ENCODE measurements around the gene DPH6.
"Not testable (repeated sequence)": the region's sequence is repeated elsewhere in the genome, so short reads cannot be mapped to it uniquely, and the experiment has no call there.

The DPH6 gene, protein sequence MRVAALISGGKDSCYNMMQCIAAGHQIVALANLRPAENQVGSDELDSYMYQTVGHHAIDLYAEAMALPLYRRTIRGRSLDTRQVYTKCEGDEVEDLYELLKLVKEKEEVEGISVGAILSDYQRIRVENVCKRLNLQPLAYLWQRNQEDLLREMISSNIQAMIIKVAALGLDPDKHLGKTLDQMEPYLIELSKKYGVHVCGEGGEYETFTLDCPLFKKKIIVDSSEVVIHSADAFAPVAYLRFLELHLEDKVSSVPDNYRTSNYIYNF

DNA sequence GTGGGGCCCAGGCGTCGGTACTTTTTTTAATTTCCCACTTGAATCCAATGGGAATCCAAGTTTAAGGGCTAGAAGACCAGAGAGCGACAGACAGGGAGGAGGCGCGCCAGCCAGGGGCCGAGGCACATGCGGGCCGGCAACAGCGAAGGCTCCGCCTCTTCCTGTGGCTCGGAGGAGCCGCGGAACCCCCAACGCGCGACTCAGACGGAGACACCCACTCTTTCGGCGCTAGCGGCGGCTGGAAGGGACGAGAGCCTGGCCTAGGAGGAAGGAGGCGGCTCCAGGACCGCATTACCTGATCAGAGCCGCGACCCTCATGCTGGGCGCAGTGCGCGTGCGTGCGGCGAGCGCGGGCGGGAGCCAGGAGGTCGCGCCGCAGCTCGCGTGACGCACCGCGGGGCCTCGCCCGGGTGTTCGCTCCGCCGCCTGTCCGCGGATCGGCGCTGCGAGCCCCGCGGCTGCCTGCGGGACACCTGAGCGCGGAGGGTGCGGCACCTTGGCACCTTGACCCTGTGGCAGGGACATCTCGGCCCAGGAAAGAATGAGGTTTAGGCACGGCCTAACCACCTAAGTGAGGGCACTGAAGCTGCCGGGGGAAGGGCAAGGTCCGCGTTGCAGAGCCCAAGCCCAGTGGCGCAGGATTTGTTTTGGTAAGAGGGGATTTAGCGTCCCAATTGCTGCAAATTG, at the start of gene DPH6:
Gene DPH6 (minus strand): TSS at position 342 of the 687 bp plus-strand sequence. CDS start 24 bp downstream, at position 318.
- peak; percentile 67 for DNase-seq (ENCODE audit: low read depth)

DNA sequence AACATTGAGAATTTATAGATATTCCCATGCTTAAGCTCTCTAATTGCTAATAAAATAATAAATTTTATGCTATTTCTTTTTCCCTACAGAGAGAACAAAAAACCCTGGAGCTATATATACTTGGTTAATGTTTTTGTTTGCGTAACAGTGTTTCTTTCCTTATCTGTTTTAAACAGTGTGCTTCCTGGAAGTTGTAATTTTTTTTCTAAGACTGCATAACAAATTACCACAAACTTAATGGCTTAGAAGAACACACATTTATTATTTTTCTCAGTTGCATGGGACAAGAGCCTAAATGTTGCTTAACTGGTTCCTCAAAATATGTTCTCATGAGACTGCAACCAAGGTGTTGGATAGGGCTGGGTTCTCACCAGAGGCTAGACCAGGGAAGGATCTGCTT, 49.7 kb upstream of the DPH6 start:
- no peak for DNase-seq (ENCODE audit: low read depth)

DNA sequence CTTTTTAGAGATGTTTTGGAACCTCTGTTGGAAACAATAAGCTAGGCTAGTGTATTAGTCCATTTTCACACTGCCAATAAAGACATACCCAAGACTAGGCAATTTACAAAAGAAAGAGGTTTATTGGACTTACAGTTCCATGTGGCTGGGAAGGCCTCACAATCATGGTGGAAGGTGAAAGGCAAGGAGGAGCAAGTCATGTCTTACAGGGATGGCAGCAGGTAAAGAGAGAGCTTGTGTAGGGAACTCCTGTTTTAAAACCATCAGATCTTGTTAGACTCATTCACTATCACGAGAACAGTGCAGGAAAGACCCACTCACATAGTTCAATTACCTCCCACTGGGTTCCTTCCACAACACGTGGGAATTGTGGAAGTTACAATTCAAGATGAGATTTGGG, 46.0 kb upstream of the DPH6 start:
- not testable (repeated sequence) for DNase-seq (ENCODE audit: low read depth)

DNA sequence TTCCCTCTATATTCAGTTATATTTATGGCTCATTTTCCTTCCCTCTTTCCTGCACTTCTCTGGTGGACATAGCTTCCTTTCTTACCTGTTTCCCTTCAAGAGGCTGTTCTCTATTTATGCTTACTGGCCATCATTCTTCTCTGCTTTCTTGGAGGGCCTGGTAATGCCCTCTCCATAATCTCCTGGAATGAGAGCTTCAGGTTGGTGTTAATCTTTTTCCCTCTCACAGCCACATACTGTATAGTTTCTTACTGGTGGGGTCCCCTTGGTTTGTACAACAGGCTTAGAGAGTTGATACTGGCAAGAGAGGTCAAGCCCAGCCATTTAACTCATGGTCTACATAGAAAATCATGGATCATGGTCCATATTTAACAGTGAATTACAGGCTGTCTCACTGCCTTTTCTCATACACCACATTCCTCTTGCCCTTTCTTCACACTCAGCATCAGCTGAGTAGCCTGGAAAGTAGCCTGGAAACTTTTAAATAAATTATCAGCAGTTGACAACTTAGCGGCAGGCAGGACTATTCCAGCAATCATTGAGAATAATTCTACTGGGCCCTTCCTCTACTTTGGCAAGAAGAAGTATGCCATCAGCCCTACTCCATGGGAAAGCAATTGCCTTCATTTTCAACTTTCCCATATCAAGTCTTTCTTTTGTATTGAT, 38.0 kb upstream of the DPH6 start:
- DNase-seq (ENCODE audit: low read depth): no peak

DNA sequence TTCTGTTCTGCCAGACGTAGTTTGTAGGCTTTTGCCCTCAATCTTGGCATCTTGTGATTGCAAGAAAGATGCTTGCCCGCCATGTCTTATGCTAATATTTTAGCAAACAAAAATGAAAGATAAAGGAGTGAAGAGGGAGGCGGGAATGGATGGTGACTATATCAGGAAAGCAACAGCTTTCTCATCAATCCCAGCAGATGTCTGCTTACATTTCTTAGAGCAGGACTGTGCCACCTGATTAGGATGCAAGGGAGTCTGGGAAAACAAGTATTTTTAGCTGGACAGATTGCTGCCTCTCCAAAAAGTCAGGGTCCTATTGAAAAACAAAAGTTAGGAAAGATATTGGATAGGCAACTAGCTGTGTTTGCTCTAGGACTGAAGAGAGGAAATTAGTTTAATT, 34.6 kb upstream of the DPH6 start:
- no peak for DNase-seq (ENCODE audit: low read depth)

DNA sequence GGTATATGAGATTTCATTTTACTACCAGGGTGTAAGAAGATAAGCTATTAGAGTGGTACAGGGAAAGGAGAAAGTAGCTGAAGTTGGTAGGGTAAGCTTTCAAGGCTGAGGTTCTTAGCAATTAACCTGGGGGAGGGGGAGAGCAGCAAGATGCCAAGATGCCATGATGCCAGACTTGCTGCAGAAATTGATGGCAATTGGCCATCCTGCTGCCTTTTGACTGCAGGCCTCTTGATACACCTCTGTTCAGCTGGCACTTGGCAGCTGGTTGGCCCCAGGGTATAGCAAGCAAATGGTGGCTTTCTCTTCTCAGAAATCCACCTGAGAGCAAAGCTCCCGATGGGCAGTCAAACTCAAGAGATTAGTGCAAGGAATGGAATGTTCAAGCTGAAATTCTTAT, 21.4 kb upstream of the DPH6 start:
- no peak for DNase-seq (ENCODE audit: low read depth)

DNA sequence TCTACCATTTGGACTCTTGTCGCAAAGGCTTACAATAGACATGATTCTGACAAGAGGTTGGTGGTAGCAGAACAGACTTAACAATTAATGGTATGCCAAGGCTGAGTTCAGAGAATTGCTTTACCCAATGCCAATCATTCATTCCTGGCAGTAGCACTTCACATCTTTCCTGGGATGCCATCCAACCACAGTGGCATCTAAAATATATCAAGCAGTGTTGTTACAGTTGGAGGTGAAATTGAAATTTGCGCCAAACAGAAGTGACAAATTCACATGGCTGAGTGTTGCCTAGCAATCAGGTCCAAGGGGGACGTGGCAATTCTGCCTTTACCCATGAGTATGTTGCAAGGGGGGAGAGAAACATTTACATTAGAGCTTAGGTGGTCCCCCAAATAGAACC, 21.0 kb upstream of the DPH6 start:
- DNase-seq (ENCODE audit: low read depth): no peak

DNA sequence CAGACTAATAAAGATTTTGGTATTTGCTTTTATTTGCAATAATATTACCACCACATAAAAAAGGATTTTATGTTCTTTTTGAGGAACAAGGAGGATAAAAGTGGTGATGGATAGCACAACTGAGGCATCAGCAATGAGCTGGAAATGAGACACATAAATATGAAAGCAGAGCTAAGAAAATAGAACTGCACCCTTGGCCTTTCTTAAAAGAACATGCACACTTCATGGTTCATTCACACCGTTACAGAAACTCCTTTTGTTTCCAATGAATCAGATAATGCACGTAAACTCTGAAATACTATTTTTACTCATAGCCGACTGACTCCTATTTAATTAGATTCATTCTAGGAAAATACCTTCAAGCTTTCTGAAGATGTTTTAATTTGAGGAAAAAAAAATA, 19.9 kb upstream of the DPH6 start:
- DNase-seq (ENCODE audit: low read depth): no peak

DNA sequence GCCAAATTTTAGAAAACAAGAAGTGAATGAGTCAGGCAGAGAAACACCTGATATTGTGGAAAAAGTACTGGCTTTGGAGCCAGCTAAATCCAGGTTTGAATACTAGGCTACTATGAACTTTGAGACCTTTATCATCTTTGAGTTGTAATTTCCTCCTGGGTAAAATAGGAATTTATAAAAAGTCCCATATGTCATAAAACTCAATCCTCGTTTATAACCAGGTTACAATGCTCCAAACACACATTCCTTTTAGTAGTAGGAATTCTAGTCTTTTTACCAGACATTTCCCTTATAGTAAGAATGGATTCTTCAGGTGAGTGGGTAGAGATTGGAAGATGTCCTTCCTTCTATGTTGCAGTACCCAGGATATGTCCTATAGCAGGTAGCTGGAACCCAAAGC, 16.7 kb upstream of the DPH6 start:
- no peak for DNase-seq (ENCODE audit: low read depth)

DNA sequence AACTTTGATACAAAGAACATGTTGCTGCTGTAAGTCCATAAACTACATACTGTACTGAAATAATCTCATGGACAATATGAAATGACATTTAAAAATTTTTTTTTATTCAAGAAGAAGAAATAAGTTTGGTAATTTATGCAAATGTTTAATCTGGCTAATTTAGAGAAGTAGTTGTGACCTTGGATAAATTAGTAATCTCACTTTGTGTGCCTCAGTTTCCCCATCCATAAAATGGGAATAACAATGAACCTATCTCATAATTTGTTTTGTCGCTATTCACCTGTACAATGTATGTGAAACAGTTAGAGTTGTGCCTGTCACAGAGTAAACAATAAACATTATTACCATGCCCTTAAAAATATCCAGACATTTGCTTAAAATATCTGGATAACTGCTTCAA, 15.3 kb upstream of the DPH6 start:
- DNase-seq (ENCODE audit: low read depth): no peak

DNA sequence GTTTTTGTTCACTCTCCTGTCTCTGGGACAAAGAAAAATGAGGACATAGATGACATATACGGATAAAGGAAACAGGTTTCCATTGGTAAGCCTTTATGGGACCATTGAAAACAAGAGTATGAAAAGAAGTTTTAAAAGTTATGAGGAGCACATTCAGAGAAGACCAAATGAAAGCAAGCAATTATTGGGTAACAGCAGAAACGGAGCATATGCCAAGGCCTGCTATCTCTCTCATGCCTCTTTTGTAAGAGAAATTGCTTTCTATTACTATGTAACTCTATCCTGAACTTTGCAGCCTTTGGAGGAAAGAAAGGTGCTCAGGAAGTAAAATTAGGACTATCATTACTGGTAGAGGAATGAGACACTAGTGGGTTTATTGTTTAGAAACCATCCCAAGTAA, 14.9 kb upstream of the DPH6 start:
- DNase-seq (ENCODE audit: low read depth): no peak

DNA sequence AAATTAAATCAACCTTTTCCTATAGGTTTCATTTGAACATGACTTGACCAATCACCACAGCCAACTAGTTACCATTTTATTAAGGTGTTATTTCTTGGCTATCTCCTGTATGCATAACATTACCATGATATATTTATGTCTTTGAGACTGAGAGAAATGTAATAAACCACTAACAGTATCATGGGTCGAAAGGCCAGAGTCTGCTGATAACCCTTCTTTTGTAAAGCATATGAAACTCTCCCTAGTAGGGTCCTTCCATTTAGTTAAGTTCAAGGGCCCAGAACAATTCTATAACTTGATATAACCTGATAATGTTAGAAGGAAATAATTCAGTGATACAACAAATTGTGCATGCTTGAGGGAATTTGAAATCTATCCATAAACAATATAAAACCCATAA, 14.3 kb upstream of the DPH6 start:
- DNase-seq (ENCODE audit: low read depth): no peak

DNA sequence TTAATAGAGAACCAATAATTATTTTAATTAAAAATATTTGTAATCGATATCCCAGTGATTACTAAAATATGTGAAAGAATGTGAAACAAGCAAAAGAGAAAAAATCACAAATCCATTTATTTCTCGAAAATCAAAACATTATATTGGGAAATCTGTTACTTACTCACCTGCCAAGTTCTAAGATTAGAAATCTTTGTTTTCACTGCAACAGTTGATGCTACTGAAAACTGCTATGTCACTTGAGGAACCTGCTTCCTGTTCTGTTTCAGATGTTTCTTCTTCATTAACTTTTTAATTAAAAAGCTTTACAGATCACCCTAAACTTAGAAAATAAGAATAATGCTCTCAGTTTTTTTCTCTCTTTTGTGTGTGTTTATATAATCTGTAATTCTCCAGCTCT, 13.7 kb upstream of the DPH6 start:
- DNase-seq (ENCODE audit: low read depth): no peak

DNA sequence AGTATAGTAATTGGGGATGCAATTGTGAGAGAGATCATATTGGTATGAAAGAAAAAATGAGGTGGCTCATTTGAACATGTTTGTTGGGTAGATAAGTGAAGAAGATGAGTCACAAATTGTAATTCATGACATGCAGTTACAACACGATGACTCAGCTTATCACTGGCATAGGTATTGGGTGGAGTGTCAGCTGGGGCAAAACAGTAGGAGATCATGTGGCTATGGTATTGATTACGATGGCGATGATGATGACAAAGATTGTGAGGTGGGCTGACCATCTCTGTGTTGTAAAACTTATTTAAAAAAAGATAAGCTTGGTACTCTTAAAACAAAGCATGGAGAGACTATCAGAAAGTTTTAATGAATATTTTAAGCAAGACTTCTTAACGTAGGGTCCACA, 11.6 kb upstream of the DPH6 start:
- peak; percentile 77 for DNase-seq (ENCODE audit: low read depth)

DNA sequence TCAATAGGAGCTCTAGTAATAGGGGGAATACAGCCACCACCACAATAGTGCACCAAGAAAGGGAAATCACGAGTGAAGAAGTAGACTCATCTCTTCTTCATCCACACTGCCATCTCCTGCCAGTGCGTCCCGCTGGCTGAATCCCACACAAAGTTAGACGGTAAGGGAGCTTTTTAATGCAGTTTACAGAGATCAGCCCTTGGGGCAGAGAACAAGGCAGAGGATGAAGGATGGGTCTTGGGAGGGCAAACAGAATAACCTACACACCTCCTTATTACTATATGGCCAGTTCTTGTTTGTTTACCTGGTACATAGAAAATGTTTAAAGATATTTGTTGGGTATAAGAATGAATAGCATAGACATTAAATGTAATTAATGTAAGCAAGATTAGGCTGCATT, 11.0 kb upstream of the DPH6 start:
- no peak for DNase-seq (ENCODE audit: low read depth)

DNA sequence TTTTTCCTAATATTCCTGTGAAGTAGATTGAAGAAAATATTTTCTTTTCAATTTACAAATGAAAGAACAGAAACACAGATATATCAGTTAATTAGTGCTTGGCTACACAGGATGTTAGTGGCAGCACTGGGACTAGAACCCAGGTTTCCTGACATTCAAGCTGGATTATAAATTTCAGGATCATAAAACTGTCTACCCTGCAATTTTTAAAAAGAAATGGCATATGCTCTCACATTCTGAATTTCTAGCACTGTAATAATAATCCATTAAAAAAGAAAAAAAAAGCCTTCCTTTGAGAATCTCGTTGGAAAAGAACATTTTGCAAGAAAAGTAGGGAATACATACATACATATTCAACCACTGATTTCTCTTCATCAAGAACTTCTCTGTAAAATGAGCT, 9.3 kb upstream of the DPH6 start:
- no peak for DNase-seq (ENCODE audit: low read depth)

DNA sequence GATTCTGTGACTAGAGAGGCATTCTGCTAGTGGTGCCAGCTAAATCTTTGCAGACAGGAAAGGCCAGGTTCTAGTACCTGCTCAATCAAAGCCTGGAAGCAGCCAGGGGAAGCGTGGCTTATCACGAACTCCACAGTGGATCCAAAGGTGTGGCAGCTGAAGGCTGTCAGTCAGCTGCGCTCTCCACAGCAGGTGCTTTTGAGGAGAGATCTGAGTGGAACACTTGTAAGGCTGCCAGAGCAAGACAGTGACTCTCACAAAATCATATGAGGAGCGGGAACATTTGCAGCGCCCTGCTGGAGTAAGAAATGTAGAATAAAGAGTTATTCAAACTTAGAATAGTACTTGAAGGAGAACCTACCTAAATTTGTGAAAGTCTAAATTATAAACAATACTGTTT, 5.0 kb upstream of the DPH6 start:
- DNase-seq (ENCODE audit: low read depth): no peak

DNA sequence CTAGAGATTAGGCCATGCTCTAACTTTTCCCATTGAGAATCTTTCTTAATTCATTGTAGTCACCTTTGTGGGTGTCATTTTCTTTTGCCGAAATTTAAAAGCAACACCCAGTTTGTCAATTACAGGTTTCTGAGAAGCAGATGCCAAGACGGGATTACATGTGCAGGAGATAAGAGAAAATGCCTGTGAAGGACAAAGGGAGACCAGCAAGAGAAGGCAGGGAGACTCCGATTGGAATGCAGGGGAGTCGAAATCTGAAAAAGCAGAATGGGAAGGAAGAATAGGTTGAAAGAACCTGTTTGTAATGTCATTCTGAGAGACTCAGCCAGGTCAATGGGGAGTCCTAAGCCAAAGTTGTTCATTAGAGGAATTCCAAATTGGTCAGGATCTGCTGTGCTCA, 3.6 kb upstream of the DPH6 start:
- no peak for DNase-seq (ENCODE audit: low read depth)

DNA sequence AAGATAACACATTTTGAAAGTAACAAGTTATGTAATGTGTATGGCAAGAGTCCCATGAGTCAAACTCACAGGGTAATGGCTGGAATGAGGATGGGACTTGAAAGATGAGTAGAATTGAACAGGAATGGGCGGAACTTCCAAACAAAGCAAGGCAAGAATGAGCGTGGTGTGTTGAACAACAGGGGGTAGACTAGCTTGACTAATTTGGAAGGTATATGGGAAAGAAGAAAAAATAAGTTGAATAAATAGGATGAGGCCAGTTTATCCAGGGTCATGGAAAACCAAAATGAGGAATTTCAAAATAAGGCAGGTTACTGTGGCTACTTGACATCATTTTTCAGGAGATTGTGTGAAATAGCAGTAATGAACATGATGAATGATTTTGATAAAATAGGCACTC, 2.5 kb upstream of the DPH6 start:
- DNase-seq (ENCODE audit: low read depth): no peak

DNA sequence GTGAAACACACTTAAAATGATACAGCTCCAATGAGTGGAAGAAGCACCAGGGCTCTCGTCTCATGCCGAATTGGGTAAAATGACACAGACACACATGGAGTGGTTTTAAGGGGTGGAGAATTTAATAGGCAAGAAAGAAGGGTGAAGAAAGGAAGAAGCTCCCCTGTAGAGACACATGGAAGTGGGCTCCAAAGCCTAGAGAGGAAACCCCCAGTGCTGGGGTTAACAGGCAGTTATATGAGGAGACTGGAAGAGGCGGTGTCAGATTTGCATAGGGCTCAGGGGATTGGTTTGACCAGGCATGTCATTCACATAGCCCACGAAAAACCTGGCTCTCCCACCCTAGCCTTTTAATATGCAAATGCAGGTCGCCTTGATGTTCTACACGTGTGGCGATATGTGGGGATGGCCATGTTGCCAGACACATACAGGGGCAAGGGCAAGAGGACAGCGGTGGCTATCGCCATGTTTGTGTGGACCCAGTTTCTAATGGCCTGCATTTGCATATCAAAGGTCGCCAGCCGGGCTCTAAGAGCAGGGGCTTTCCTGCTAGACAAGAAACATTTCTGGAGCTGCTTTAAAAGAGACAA, 1.9 kb upstream of the DPH6 start:
- DNase-seq (ENCODE audit: low read depth): no peak

DNA sequence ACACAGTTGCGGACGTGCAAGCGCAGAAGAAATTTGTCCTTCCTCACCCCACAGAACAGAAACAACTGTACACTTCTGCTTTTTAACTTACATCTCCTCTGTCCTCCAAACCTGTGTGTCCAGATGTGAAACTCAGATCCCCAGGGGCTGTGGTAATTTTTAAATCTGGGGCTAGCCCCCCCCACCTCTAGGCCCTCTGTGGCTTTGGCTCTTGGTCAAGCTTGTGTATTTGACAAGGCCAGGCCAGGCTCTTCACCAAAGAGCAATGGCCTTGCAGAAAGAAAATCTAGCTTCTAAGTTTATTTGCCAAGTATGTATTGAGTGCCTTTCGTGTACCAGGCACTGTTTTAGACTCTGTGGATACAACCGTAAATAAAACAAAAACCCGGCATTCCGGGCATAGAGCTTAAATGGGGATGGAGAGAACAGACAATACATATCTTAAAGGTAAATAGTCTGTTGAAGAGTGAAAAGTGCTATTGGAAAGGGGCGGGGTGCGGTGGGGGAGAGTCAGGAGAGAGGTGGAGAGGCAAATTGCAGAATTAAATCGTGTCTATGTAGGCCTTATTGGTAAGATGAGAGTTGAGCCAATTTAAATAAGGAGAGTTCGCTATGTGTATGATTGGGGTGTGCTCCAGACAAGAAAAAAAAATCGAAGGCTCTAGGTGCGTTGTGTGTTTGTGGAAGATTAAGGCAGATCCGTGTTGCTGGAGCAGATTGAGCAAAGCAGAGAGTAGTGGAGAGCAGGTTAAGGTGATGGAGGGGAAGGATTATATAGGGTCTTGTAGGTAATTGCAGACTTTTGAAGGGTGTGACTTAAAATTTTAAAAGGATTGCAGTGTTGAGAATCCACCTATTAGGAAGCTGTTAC, 781 bp upstream of the DPH6 start:
- DNase-seq (ENCODE audit: low read depth): no peak

DNA sequence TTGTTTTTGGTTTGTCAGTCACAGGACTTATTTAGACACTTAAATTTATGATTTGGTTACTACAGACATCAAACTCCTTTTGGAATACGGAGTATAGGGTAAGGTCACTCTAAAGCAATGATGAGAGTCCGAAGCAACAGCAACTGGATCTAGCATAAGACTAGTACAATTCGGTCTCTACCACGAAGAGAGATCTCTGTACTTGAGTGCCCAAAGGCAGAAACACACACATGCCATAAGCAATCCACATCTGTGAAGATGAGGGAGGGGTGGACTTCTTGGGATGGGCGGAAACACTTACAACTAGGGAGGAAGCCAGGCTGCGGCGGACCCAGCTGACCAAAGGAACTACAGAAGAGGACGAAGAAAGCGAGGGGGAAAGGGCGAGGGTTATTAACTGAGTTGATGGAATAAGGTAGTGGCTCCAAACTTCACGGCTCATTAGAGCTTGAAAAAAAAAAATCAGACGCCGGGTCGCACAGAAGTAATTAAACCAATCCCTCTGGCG, 595 bp downstream of the DPH6 start:
- peak; percentile 63 for DNase-seq (ENCODE audit: low read depth)
